Activated B cell treated with CpG ODN at 0.5 μM for 24 hours (primary cell): ENCODE measurements around the gene LOXHD1. TPM values are rescaled to one million over a fixed set of nuclear protein-coding genes. Genes with fewer than 3 reads are reported as not detected.

Experiments
- ATAC-seq: fragments of 200-7000 bp; cut with Tn5 transposase; one replicate; pipeline ENCODE4 v1.10.0; 2021; ENCODE audit warnings: low read depth, mild to moderate bottlenecking, moderate library complexity
- CTCF ChIA-PET: fragments of 350-600 bp; sonication (Branson Sonifier 250); formaldehyde crosslinking; loops from one replicate; lab custom pipeline; 2021; ENCODE audit warnings: antibody characterized with exemption; lab: Charles Lee
- POLR2A ChIA-PET: fragments of 350-600 bp; sonication (Branson Sonifier 250); formaldehyde crosslinking; loops from one replicate; lab custom pipeline; 2021; ENCODE audit warnings: antibody characterized with exemption; lab: Charles Lee
- DNase-seq: peaks from one replicate; pipeline ENCODE4 v3.0.0; 2022
- H3K27ac Mint-ChIP-seq: one replicate; pipeline ENCODE4 v1.8.0; 2020; ENCODE audit warnings: mixed read lengths
- H3K27me3 Mint-ChIP-seq: one replicate; pipeline ENCODE4 v1.8.0; 2021; ENCODE audit warnings: mixed read lengths
- H3K36me3 Mint-ChIP-seq: one replicate; pipeline ENCODE4 v1.8.0; 2021; ENCODE audit warnings: low read depth, mixed read lengths
- H3K4me1 Mint-ChIP-seq: one replicate; pipeline ENCODE4 v1.8.0; 2021; ENCODE audit warnings: mixed read lengths
- H3K4me3 Mint-ChIP-seq: one replicate; pipeline ENCODE4 v1.8.0; 2020; ENCODE audit warnings: mild to moderate bottlenecking, mixed read lengths
- H3K9me3 Mint-ChIP-seq: one replicate; pipeline ENCODE4 v1.8.0; 2020; ENCODE audit warnings: mixed read lengths
- CTCF ChIP-seq: fragments of 200-600 bp; IDR thresholded peaks from one replicate; pipeline ENCODE4 v1.8.0; 2022; ENCODE audit warnings: antibody characterized with exemption, mild to moderate bottlenecking
- intact Hi-C: fragments of 100-400 bp; cut with micrococcal nuclease; formaldehyde crosslinking; loops from one replicate; pipeline ENCODE4 v1.15.1; 2024
- total RNA-seq: library from RNA; stranded (reverse); gene quantifications from 2 replicates; pipeline ENCODE4 v1.2.3, GENCODE V29; 2022

LOXHD1 gene
- total RNA-seq, result not detected in 2 replicates

GRCh38 chr18:46657115-46657955 lies at the start of gene LOXHD1:
TSS of gene LOXHD1 (minus strand) at chr18:46657220. CDS start at chr18:46657033, 187 bp downstream.
- H3K4me3 Mint-ChIP-seq, result no peak within 1 kb of the TSS
- TF ChIP-seq CTCF, result no peak
- no peaks in the 10 kb centered on the region for H3K4me1 Mint-ChIP-seq

GRCh38 chr18:46705521-46705920 lies 48.5 kb upstream of the LOXHD1 start:
- TF ChIP-seq CTCF, result no peak
- intact Hi-C loops, result no loop called here
- H3K27ac Mint-ChIP-seq, result no peak overlapping the region
- H3K36me3 Mint-ChIP-seq, result no peaks in the 10 kb centered on the region
- no peak for ATAC-seq
- no peaks in the 10 kb centered on the region for H3K9me3 Mint-ChIP-seq
- H3K27me3 Mint-ChIP-seq, result no peaks in the 10 kb centered on the region
- CTCF ChIA-PET, result no interaction called here
- DNase-seq, result no peak
- no peaks in the 10 kb centered on the region for H3K4me1 Mint-ChIP-seq
- no peak overlapping the region for H3K4me3 Mint-ChIP-seq
- POLR2A ChIA-PET, result no interaction called here

More at GRCh38 chr18:46657115-46657955, at the start of gene LOXHD1:
- POLR2A ChIA-PET, result interaction anchor here (0.6 to 1.8 kb wide), 2 partner anchors 431 to 484 kb away, joined by 3 to 5 read pairs; a partner anchor contains a TSS
- Mint-ChIP-seq H3K27ac (no peak within 1 kb of the TSS), H3K9me3 (no peaks in the 10 kb centered on the region), H3K27me3 (no peaks in the 10 kb centered on the region), H3K36me3 (no peaks in the 10 kb centered on the region)
- CTCF ChIA-PET, result interaction anchor here (0.6 to 7.5 kb wide), 18 partner anchors 8 to 1263 kb away, joined by 3 to 126 read pairs (median 4); a partner anchor contains a TSS
- ATAC-seq, result no peak
- DNase-seq, result no peak
- intact Hi-C loops, result no loop called here

GRCh38 chr18:46704816-46705215 lies 47.8 kb upstream of the LOXHD1 start:
- Mint-ChIP-seq H3K9me3 (no peaks in the 10 kb centered on the region), H3K4me3 (no peak overlapping the region)
- ATAC-seq, result no peak

GRCh38 chr18:46704189-46704588 lies 47.2 kb upstream of the LOXHD1 start:
- POLR2A ChIA-PET, result no interaction called here
- Mint-ChIP-seq H3K4me3 (no peak overlapping the region), H3K27ac (no peak overlapping the region), H3K27me3 (no peaks in the 10 kb centered on the region), H3K9me3 (no peaks in the 10 kb centered on the region), H3K36me3 (no peaks in the 10 kb centered on the region), H3K4me1 (no peaks in the 10 kb centered on the region)
- CTCF ChIA-PET, result no interaction called here
- no peak for TF ChIP-seq CTCF
- ATAC-seq (no peak), DNase-seq (no peak)
- intact Hi-C loops, result no loop called here

More at GRCh38 chr18:46704816-46705215, 47.8 kb upstream of the LOXHD1 start:
- Mint-ChIP-seq H3K4me1 (no peaks in the 10 kb centered on the region), H3K27me3 (no peaks in the 10 kb centered on the region), H3K27ac (no peak overlapping the region), H3K36me3 (no peaks in the 10 kb centered on the region)
- CTCF ChIA-PET, result no interaction called here
- intact Hi-C loops, result no loop called here
- no peak for TF ChIP-seq CTCF
- DNase-seq, result no peak
- POLR2A ChIA-PET, result no interaction called here

- H3K27me3 Mint-ChIP-seq, result no peaks in the 10 kb centered on the region
- DNase-seq (no peak), ATAC-seq (no peak)
- no peaks in the 10 kb centered on the region for H3K36me3 Mint-ChIP-seq
- intact Hi-C loops, result no loop called here
- H3K27ac Mint-ChIP-seq, result no peak overlapping the region
- no peak for TF ChIP-seq CTCF
- H3K4me3 Mint-ChIP-seq, result no peak overlapping the region
- ChIA-PET POLR2A (no interaction called here), CTCF (no interaction called here)
- no peaks in the 10 kb centered on the region for H3K4me1 Mint-ChIP-seq
- H3K9me3 Mint-ChIP-seq, result peaks cover 4% of the 10 kb centered on the region
Measured at GRCh38 chr18:46702471-46702870, 45.5 kb upstream of the LOXHD1 start.
